Parathyroid adenoma (tissue), 2 donors: Measurements from ENCODE around the gene FEZF1.

Experiments
- H2AFZ ChIP-seq: fragments of 300-600 bp; sonication (generic); one replicate; pipeline ENCODE4 v1.7.0; 2017; ENCODE audit warnings: antibody characterized with exemption, mild to moderate bottlenecking
- H3K27ac ChIP-seq: fragments of 300-600 bp; sonication (generic); one replicate; pipeline ENCODE4 v1.7.0; 2017
- H3K27me3 ChIP-seq: fragments of 300-600 bp; sonication (generic); one replicate; pipeline ENCODE4 v1.7.0; 2017; ENCODE audit warnings: low read length; ENCODE audit not compliant: control insufficient read depth, insufficient read depth
- H3K36me3 ChIP-seq: fragments of 300-600 bp; sonication (generic); one replicate; pipeline ENCODE4 v1.7.0; 2017; ENCODE audit warnings: low read length; ENCODE audit not compliant: control insufficient read depth, insufficient read depth
- H3K4me1 ChIP-seq: fragments of 300-600 bp; sonication (generic); one replicate; pipeline ENCODE4 v1.7.0; 2017; ENCODE audit warnings: control low read depth
- H3K4me2 ChIP-seq: fragments of 300-600 bp; sonication (generic); one replicate; pipeline ENCODE4 v1.7.0; 2017; ENCODE audit warnings: low read length
- H3K4me3 ChIP-seq: fragments of 300-600 bp; sonication (generic); one replicate; pipeline ENCODE4 v1.7.0; 2017; ENCODE audit warnings: low read depth, low read length
- H3K79me2 ChIP-seq: fragments of 300-600 bp; sonication (generic); one replicate; pipeline ENCODE4 v1.7.0; 2017; ENCODE audit warnings: control low read depth
- H3K9ac ChIP-seq: fragments of 300-600 bp; sonication (generic); one replicate; pipeline ENCODE4 v1.7.0; 2017; ENCODE audit warnings: mild to moderate bottlenecking
- H3K9me3 ChIP-seq: fragments of 300-600 bp; sonication (generic); one replicate; pipeline ENCODE4 v1.7.0; 2017; ENCODE audit warnings: low read length; ENCODE audit not compliant: control insufficient read depth
- TF ChIP-seq, protein P1 (sequence below): fragments of 300-600 bp; sonication (generic); IDR thresholded peaks from one replicate; pipeline ENCODE4 v1.7.0; 2017; ENCODE audit warnings: antibody characterized with exemption, mild to moderate bottlenecking
- donor health status: primary hyperparathyroidism.

The FEZF1 gene

DNA sequence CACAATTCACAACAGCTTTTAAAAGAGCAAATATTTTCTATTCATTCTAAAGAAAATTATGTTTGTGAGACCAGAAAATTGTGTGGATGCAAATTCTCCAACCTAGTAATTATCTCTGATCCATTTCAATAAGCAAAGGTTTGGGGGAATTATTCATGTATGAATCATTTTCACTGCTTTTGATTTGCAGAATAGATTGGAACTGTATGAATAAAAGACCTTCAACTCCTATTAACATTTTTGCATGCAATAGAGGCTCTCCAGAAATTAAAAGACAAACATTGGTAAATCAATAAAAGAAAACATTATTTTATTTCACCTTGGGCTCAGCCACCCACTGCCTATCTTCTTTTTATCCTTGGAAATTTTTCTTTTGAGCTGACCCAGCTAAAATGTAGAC lies 43.5 kb downstream of the FEZF1 start:
- Histone ChIP-seq H3K4me2 (no peak overlapping the region), H3K27ac (no peak overlapping the region), H3K9me3 (no peaks in the 10 kb centered on the region), H3K4me3 (no peak overlapping the region), H3K9ac (no peak overlapping the region), H3K36me3 (no peaks in the 10 kb centered on the region), H3K4me1 (no peaks in the 10 kb centered on the region), H3K79me2 (no peaks in the 10 kb centered on the region), H2AFZ (no peak overlapping the region), H3K27me3 (no peaks in the 10 kb centered on the region)
- TF ChIP-seq, protein P1, sequence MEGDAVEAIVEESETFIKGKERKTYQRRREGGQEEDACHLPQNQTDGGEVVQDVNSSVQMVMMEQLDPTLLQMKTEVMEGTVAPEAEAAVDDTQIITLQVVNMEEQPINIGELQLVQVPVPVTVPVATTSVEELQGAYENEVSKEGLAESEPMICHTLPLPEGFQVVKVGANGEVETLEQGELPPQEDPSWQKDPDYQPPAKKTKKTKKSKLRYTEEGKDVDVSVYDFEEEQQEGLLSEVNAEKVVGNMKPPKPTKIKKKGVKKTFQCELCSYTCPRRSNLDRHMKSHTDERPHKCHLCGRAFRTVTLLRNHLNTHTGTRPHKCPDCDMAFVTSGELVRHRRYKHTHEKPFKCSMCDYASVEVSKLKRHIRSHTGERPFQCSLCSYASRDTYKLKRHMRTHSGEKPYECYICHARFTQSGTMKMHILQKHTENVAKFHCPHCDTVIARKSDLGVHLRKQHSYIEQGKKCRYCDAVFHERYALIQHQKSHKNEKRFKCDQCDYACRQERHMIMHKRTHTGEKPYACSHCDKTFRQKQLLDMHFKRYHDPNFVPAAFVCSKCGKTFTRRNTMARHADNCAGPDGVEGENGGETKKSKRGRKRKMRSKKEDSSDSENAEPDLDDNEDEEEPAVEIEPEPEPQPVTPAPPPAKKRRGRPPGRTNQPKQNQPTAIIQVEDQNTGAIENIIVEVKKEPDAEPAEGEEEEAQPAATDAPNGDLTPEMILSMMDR: no peak

DNA sequence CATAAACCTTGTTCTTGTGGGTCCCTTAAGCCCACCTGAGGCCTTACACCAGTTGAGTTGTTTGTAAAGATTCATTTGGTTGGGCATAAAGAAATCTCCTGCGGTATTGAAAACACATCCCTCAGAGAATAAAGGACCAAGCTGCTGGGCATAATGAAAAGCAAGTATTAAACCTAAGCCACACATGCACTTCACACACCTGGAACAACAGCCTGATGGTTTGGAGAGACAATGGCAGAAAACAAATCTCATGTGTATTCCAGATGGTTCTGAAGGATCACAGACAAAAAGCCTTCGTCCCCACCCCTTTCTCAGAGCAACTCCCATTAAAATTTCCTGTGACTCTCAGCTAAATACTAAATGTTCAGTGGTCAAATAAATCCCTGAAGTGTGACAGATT lies 44.2 kb downstream of the FEZF1 start:
- Histone ChIP-seq H3K9me3 (no peaks in the 10 kb centered on the region), H3K4me1 (no peaks in the 10 kb centered on the region), H3K27ac (no peak overlapping the region), H3K36me3 (no peaks in the 10 kb centered on the region), H3K9ac (no peak overlapping the region), H3K4me2 (no peak overlapping the region), H3K27me3 (no peaks in the 10 kb centered on the region), H2AFZ (no peak overlapping the region), H3K4me3 (no peak overlapping the region), H3K79me2 (no peaks in the 10 kb centered on the region)
- TF ChIP-seq, protein P1: no peak

DNA sequence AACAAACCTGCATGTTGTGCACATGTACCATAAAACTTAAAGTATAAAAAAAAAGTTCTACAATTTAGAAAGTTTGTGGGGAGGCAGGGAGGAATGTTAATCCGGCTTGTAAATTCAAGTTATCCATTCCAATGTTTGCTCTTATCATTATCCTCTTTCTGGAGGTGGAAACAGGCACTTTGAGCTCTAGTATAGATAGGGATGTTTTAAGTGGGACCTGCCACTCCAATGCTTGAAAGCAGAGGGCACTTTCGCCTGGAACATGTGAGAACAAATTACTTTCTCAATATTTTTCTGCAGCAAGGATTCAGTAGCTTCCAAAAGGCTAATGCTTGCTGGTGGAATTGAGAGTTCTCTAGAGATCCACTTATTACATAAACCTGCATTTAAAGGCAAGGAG lies 45.6 kb downstream of the FEZF1 start:
- Histone ChIP-seq H3K9me3 (no peaks in the 10 kb centered on the region), H3K4me1 (no peaks in the 10 kb centered on the region), H2AFZ (no peak overlapping the region), H3K27ac (no peak overlapping the region), H3K4me3 (no peak overlapping the region), H3K27me3 (no peaks in the 10 kb centered on the region), H3K36me3 (no peaks in the 10 kb centered on the region), H3K9ac (no peak overlapping the region), H3K79me2 (no peaks in the 10 kb centered on the region), H3K4me2 (no peak overlapping the region)
- TF ChIP-seq, protein P1: no peak

DNA sequence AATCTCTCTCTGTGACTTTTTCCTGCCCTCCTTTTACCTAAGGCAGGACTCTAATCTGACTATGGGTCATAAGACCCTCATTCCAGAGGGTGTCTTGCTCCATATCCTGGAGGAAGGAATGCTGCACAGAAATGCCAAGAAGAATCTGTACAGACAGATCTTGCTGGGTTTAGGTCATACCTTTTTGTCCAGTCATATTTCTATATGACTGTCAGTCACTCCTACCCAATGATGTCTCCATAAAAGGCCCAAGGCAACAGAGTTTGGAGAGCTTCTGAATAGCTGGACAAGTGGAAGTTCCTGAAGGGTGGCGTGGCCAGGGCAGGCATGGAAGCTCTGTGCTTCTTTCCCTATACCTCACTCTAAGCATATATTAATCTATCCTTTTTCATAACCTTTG lies 47.5 kb downstream of the FEZF1 start:
- TF ChIP-seq, protein P1: no peak
- Histone ChIP-seq H3K27me3 (no peaks in the 10 kb centered on the region), H2AFZ (no peak overlapping the region), H3K4me1 (no peaks in the 10 kb centered on the region), H3K9ac (no peak overlapping the region), H3K36me3 (no peaks in the 10 kb centered on the region), H3K9me3 (no peaks in the 10 kb centered on the region), H3K4me3 (no peak overlapping the region), H3K27ac (no peak overlapping the region), H3K79me2 (no peaks in the 10 kb centered on the region), H3K4me2 (no peak overlapping the region)

DNA sequence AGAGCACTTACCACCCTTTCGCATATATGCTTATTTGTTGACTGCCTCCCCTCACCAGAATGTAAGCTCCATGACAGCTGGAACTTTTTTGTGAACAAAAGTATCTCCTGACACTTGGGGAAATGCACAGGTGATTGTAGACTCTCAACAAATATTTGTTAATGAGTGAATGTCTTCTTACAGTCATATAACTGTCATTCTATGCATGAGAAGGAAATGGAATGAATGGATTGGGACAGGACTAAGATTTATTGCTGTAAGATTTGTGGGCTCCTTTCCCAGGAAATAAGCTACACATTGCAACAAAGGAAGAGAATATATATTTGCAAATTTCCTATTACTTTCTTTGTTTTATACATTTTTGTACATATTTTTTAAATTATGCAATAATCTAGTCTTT lies 48.5 kb downstream of the FEZF1 start:
- TF ChIP-seq, protein P1: no peak
- Histone ChIP-seq H3K4me3 (no peak overlapping the region), H2AFZ (no peak overlapping the region), H3K4me1 (no peaks in the 10 kb centered on the region), H3K9ac (no peak overlapping the region), H3K27me3 (no peaks in the 10 kb centered on the region), H3K27ac (no peak overlapping the region), H3K9me3 (no peaks in the 10 kb centered on the region), H3K36me3 (no peaks in the 10 kb centered on the region), H3K79me2 (no peaks in the 10 kb centered on the region), H3K4me2 (no peak overlapping the region)
